GM12878 (cell line): ENCODE measurements around the gene MAMDC2. TPM values are rescaled to one million over a fixed set of nuclear protein-coding genes. Genes with fewer than 3 reads are reported as not detected.

Experiments used
- ATAC-seq: fragments of 200-7000 bp; cut with Tn5 transposase; 3 replicates; pipeline ENCODE4 v1.9.1; 2020; ENCODE audit warnings: mild to moderate bottlenecking, moderate library complexity
- BruUV-seq: library from RNA; stranded (reverse); fragments of 400-500 nt; replicated peaks from 2 replicates; lab custom pipeline; 2021; lab: Mats Ljungman, UMichigan
- CTCF ChIA-PET: fragments of 300-600 bp; sonication (Branson Sonifier 250); formaldehyde crosslinking; extraction: SDS; loops from one replicate; lab custom pipeline; 2021; ENCODE audit warnings: inconsistent platforms; lab: Yijun Ruan, JAX
- POLR2A ChIA-PET: fragments of 350-600 bp; formaldehyde crosslinking; extraction: SDS; loops from one replicate; lab custom pipeline; 2021; ENCODE audit warnings: inconsistent platforms; lab: Charles Lee
- RAD21 ChIA-PET: fragments of 300-600 bp; sonication (Branson Sonifier 250); formaldehyde crosslinking; loops from one replicate; lab custom pipeline; 2023; ENCODE audit warnings: antibody characterized with exemption; ENCODE audit not compliant: unreplicated experiment; lab: Charles Lee
- SMC1A ChIA-PET: fragments of 300-600 bp; sonication (Branson Sonifier 250); formaldehyde crosslinking; loops from one replicate; lab custom pipeline; 2023; ENCODE audit not compliant: unreplicated experiment, uncharacterized antibody; lab: Charles Lee
- DNase-seq: peaks from one replicate; pipeline ENCODE4 v3.0.0-alpha.2; 2011; ENCODE audit warnings: low read depth, low spot score
- FAIRE-seq: peaks from 3 replicates; lab custom pipeline; 2011; peaks lifted over from hg19 to GRCh38; lab: Jason Lieb, UNC
- H2AFZ ChIP-seq: 2 replicates; pipeline ENCODE4 v1.6.0; 2011; ENCODE audit warnings: low read depth, low read length, control low read depth; ENCODE audit not compliant: control insufficient read depth
- H3K27ac ChIP-seq: 2 replicates; pipeline ENCODE4 v1.5.1; 2011; ENCODE audit warnings: control low read depth; ENCODE audit not compliant: control insufficient read depth, insufficient read depth
- H3K27me3 ChIP-seq, 2 experiments: replicated peaks in 1 of 2; 2 replicates each; pipeline versions ENCODE4 v1.6.0 to v1.6.1; 2011; ENCODE audit warnings: low read length in 1 of 2; ENCODE audit not compliant: control insufficient read depth in 2 of 2, insufficient read depth in 2 of 2
- H3K36me3 ChIP-seq, 2 experiments: 2 replicates each; pipeline ENCODE4 v1.5.1; 2011; ENCODE audit warnings: low read length in 1 of 2; ENCODE audit not compliant: control insufficient read depth in 2 of 2, insufficient read depth in 2 of 2
- H3K4me1 ChIP-seq: 2 replicates; pipeline ENCODE4 v1.6.1; 2011; ENCODE audit warnings: mild to moderate bottlenecking, low read length, moderate library complexity, mixed read lengths; ENCODE audit not compliant: control insufficient read depth, insufficient read depth
- H3K4me2 ChIP-seq: 2 replicates; pipeline ENCODE4 v1.6.0; 2011; ENCODE audit warnings: control low read depth; ENCODE audit not compliant: control insufficient read depth, insufficient read depth
- H3K4me3 ChIP-seq: fragments of 200-600 bp; sonication (generic); 2 replicates; pipeline ENCODE4 v1.5.1; 2016
- H3K79me2 ChIP-seq: 2 replicates; pipeline ENCODE4 v1.6.0; 2011; ENCODE audit warnings: low read length; ENCODE audit not compliant: control insufficient read depth, insufficient read depth
- H3K9ac ChIP-seq: 2 replicates; pipeline ENCODE4 v1.8.0; 2011; ENCODE audit warnings: low read length, control low read depth, mixed read lengths; ENCODE audit not compliant: control insufficient read depth, insufficient read depth
- H3K9me3 ChIP-seq: replicated peaks from 3 replicates; pipeline ENCODE4 v1.5.1; 2011; ENCODE audit warnings: mild to moderate bottlenecking, low read length; ENCODE audit not compliant: control insufficient read depth, insufficient read depth
- H4K20me1 ChIP-seq: 2 replicates; pipeline ENCODE4 v1.6.0; 2011; ENCODE audit not compliant: control insufficient read depth, insufficient read depth
- CUX1 ChIP-seq: IDR thresholded peaks from 2 replicates; pipeline ENCODE4 v1.6.1; 2012; ENCODE audit warnings: improper control_type of control experiment, low read depth, low read length; ENCODE audit not compliant: insufficient replicate concordance
- DPF2 ChIP-seq: fragments of 450-650 bp; IDR thresholded peaks from 2 replicates; pipeline ENCODE4 v1.6.1; 2017; ENCODE audit warnings: mild to moderate bottlenecking
- GABPA ChIP-seq: IDR thresholded peaks from 2 replicates; pipeline ENCODE4 v1.6.1; 2014; ENCODE audit warnings: antibody characterized with exemption, low read depth, mild to moderate bottlenecking, inconsistent platforms
- MYB ChIP-seq: fragments of 150-350 bp; IDR thresholded peaks from 2 replicates; pipeline ENCODE4 v1.6.1; 2014; ENCODE audit warnings: mild to moderate bottlenecking, low read depth, low read length, borderline replicate concordance
- NFIC ChIP-seq: IDR thresholded peaks from 2 replicates; pipeline ENCODE4 v1.6.1; 2012; ENCODE audit warnings: low read depth, mild to moderate bottlenecking, inconsistent platforms, low read length, moderate library complexity
- NR2C1 ChIP-seq: fragments of 450-650 bp; IDR thresholded peaks from 2 replicates; pipeline ENCODE4 v1.6.1; 2017; ENCODE audit warnings: antibody characterized with exemption, mild to moderate bottlenecking, moderate library complexity
- POLR2A ChIP-seq: IDR thresholded peaks from 2 replicates; pipeline ENCODE4 v1.6.1; 2011; ENCODE audit warnings: low read depth, mild to moderate bottlenecking, low read length
- RAD51 ChIP-seq: fragments of 450-650 bp; IDR thresholded peaks from 2 replicates; pipeline ENCODE4 v1.6.1; 2016; ENCODE audit warnings: moderate library complexity, mild to moderate bottlenecking, inconsistent platforms
- RBBP5 ChIP-seq: fragments of 200-600 bp; sonication (generic); conservative IDR thresholded peaks from 2 replicates; pipeline ENCODE4 v1.6.1; 2016
- REST ChIP-seq: IDR thresholded peaks from 2 replicates; pipeline ENCODE4 v1.6.1; 2012; ENCODE audit warnings: mild to moderate bottlenecking, low read depth, low read length
- RUNX3 ChIP-seq: IDR thresholded peaks from 2 replicates; pipeline ENCODE4 v1.6.1; 2012; ENCODE audit warnings: low read length, inconsistent platforms
- SIX5 ChIP-seq: IDR thresholded peaks from 2 replicates; pipeline ENCODE4 v1.6.1; 2011; ENCODE audit warnings: mild to moderate bottlenecking, low read depth, low read length, moderate library complexity; ENCODE audit not compliant: severe bottlenecking
- SMAD1 ChIP-seq: fragments of 450-650 bp; IDR thresholded peaks from 2 replicates; pipeline ENCODE4 v1.6.1; 2018; ENCODE audit warnings: mild to moderate bottlenecking, low read depth; ENCODE audit not compliant: partially characterized antibody
- SMC3 ChIP-seq: IDR thresholded peaks from 2 replicates; pipeline ENCODE4 v1.6.1; 2011; ENCODE audit warnings: low read length, improper control_type of control experiment, borderline replicate concordance
- YY1 ChIP-seq: IDR thresholded peaks from 2 replicates; pipeline ENCODE4 v1.6.1; 2011; ENCODE audit warnings: low read depth, mild to moderate bottlenecking, low read length
- WGBS: methylation state at CpG from one replicate; pipeline ENCODE4 v1.1.6; 2016; ENCODE audit warnings: low lambda C conversion rate; ENCODE audit not compliant: insufficient replicate concordance, insufficient coverage; ENCODE audit errors: missing lambda C conversion rate; 5-methylcytosine and 5-hydroxymethylcytosine counted together
- in situ Hi-C: fragments of 300-500 bp; cut with MboI; formaldehyde crosslinking; loops from 9 replicates; pipeline ENCODE4 v1.14.3; 2018; ENCODE audit warnings: mixed read lengths
- intact Hi-C: fragments of 100-400 bp; cut with micrococcal nuclease; formaldehyde crosslinking; loops from one replicate; pipeline ENCODE4 v1.14.2; 2022; ENCODE audit not compliant: unreplicated experiment
- polyA plus RNA-seq, 11 experiments: library from polyadenylated mRNA; depleted of rRNA in 4 of 11; unstranded in 6 of 11; stranded (reverse) in 5 of 11; fragments of >200 nt; fragmentation: Nextera tagmentation in 4 of 11; fragmentation: Illumina TruSeq in 1 of 11; extraction: Ambion mirVana in 4 of 11; extraction: Trizol in 1 of 11; gene quantifications; 1 replicate in 1 of 11; 2 replicates in 10 of 11; pipeline versions ENCODE4 v1.2.1 to v1.2.3, GENCODE V29; 2011 to 2016; ENCODE audit warnings: inconsistent platforms in 2 of 11, missing spikeins in 2 of 11, low read depth in 1 of 11
- total RNA-seq, 4 experiments: library from RNA; depleted of rRNA in 3 of 4; stranded (reverse); fragments of >200 nt in 3 of 4; fragmentation: Illumina TruSeq in 1 of 4; extraction: Trizol in 1 of 4; gene quantifications; 2 replicates each; pipeline versions ENCODE4 v1.2.1 to v1.2.3, GENCODE V29; 2013 to 2021

The MAMDC2 gene
- total and polyA plus RNA-seq, 10 of the 15 experiments (the other 5 are each of a cell fraction or from before 2014, with no cell fraction given): 0.01 to 0.09 TPM; not detected in 8

- TF ChIP-seq RUNX3 (no peak), NR2C1 (no peak), SMAD1 (no peak), RAD51 (no peak), CUX1 (no peak), MYB (no peak), RBBP5 (no peak), SIX5 (no peak), YY1 (no peak), REST (no peak), POLR2A (no peak), NFIC (no peak), GABPA (no peak), SMC3 (no peak), DPF2 (no peak)
- no TSS peak for BruUV-seq
- RAD21 ChIA-PET: no interaction called here
- ATAC-seq: no peak
- H3K4me2 ChIP-seq: no peak overlapping the region
- no peak overlapping the region for H3K27ac ChIP-seq
- in situ Hi-C loops: no loop called here
- H3K4me1 ChIP-seq: no peaks in the 10 kb centered on the region
- SMC1A ChIA-PET: no interaction called here
- 33% methylated on average over 4 of the region's 4 CpGs for WGBS
- H3K4me3 ChIP-seq: no peak overlapping the region
- intact Hi-C loops: no loop called here
- no peak for DNase-seq
- H3K36me3 ChIP-seq: no peaks in the 10 kb centered on the region
- POLR2A ChIA-PET: no interaction called here
- no peaks in the 10 kb centered on the region for H3K9me3 ChIP-seq
- CTCF ChIA-PET: interaction anchor here (4.6 kb wide), 1 partner anchor 15 kb away, joined by 37 read pairs; no protein-coding TSS in a partner anchor
- no peak for FAIRE-seq
- H3K9ac ChIP-seq: no peak overlapping the region
- H4K20me1 ChIP-seq: no peaks in the 10 kb centered on the region
- H2AFZ ChIP-seq: no peak overlapping the region
- no peaks in the 10 kb centered on the region; a peak in 1 of 4 replicates for H3K27me3 ChIP-seq
- H3K79me2 ChIP-seq: no peaks in the 10 kb centered on the region
These were observed 53.5 kb downstream of the MAMDC2 start for GRCh38 chr9:70097187-70097586.
